HCT116 (cell line): ENCODE data around the gene TMEM198.

Experiments
- EZH2 ChIP-seq: fragments of 200-600 bp; sonication (generic); IDR thresholded peaks from 2 replicates; pipeline ENCODE4 v1.6.1; 2017; ENCODE audit warnings: antibody characterized with exemption, mixed run types
- EZH2phosphoT487 ChIP-seq: fragments of 200-600 bp; IDR thresholded peaks from 2 replicates; pipeline ENCODE4 v1.6.1; 2018; ENCODE audit warnings: antibody characterized with exemption, borderline replicate concordance
- FOSL1 ChIP-seq: IDR thresholded peaks from 2 replicates; pipeline ENCODE4 v1.6.1; 2012; ENCODE audit warnings: low read depth
- POLR2A ChIP-seq: IDR thresholded peaks from 2 replicates; pipeline ENCODE4 v1.7.0; 2011; ENCODE audit warnings: borderline replicate concordance; ENCODE audit not compliant: insufficient read depth, insufficient read length; ENCODE audit errors: extremely low read depth
- POLR2AphosphoS5 ChIP-seq: IDR thresholded peaks from 2 replicates; pipeline ENCODE4 v1.6.1; 2011; ENCODE audit warnings: mild to moderate bottlenecking, low read depth, low read length, moderate library complexity
- RAD21 ChIP-seq: IDR thresholded peaks from 2 replicates; pipeline ENCODE4 v1.6.1; 2012; ENCODE audit warnings: low read depth, mild to moderate bottlenecking
- YY1 ChIP-seq: IDR thresholded peaks from 2 replicates; pipeline ENCODE4 v1.6.1; 2011; ENCODE audit warnings: low read length, low read depth, moderate library complexity, mild to moderate bottlenecking; ENCODE audit not compliant: insufficient replicate concordance; ENCODE audit errors: extremely low read depth
- ZFX ChIP-seq: fragments of 450-650 bp; IDR thresholded peaks from 2 replicates; pipeline ENCODE4 v1.6.1; 2017
- ZNF274 ChIP-seq: fragments of 200-500 bp; sonication (Bioruptor generic); IDR thresholded peaks from 2 replicates; pipeline ENCODE4 v1.6.1; 2014; ENCODE audit warnings: mild to moderate bottlenecking, low read depth, low read length, inconsistent platforms
- TF ChIP-seq, protein P1 (sequence below), 3 experiments: fragments of 200-600 bp in 1 of 3; sonication (generic) in 1 of 3; IDR thresholded peaks in 2 of 3; conservative IDR thresholded peaks in 1 of 3; 2 replicates each; pipeline ENCODE4 v1.5.1; 2012 to 2017; ENCODE audit warnings: low read depth in 2 of 3, low read length in 2 of 3, antibody characterized with exemption in 1 of 3, borderline replicate concordance in 1 of 3, control low read depth in 1 of 3, mild to moderate bottlenecking in 1 of 3, mixed read lengths in 1 of 3, mixed run types in 1 of 3, moderate library complexity in 1 of 3; ENCODE audit not compliant: insufficient read depth in 1 of 3
- TF ChIP-seq, protein P2 (sequence below): IDR thresholded peaks from 2 replicates; pipeline ENCODE4 v1.6.1; 2012; ENCODE audit warnings: low read depth

DNA sequence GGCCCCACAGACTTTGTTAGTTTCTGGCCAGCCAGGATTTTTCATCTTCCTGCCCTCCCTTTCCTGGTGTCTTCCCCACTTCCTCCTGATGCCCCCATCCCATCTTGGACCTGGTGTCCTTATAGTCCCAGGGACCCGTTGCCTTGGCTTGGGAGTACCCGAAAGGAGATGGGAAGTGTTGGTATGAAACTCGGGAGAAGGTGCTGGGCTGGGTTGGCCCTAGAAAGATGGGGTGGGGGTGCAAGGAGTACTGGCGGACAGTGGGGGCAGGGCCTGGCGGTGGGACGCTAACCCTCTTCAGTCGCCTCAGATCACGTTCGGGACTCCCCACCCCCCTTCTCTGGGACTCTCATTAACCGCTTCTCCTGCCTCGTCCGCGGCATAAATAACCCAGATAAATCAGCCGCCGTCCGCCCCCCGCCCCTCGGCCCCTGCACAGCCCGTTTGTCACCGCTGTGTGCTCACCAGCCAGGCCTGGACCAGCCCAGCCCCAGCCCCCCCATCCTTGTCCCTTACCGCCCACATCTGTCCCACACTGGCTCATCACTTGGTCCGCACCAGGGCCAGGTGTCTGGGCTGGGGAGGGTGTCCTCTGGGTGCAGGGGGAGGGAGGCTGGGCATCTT lies 33.2 kb upstream of the TMEM198 start:
- TF ChIP-seq POLR2A (no peak), ZFX (no peak), EZH2phosphoT487 (no peak), ZNF274 (no peak), YY1 (no peak), POLR2AphosphoS5 (no peak), FOSL1 (no peak), RAD21 (no peak), EZH2 (no peak)
- TF ChIP-seq, protein P1, sequence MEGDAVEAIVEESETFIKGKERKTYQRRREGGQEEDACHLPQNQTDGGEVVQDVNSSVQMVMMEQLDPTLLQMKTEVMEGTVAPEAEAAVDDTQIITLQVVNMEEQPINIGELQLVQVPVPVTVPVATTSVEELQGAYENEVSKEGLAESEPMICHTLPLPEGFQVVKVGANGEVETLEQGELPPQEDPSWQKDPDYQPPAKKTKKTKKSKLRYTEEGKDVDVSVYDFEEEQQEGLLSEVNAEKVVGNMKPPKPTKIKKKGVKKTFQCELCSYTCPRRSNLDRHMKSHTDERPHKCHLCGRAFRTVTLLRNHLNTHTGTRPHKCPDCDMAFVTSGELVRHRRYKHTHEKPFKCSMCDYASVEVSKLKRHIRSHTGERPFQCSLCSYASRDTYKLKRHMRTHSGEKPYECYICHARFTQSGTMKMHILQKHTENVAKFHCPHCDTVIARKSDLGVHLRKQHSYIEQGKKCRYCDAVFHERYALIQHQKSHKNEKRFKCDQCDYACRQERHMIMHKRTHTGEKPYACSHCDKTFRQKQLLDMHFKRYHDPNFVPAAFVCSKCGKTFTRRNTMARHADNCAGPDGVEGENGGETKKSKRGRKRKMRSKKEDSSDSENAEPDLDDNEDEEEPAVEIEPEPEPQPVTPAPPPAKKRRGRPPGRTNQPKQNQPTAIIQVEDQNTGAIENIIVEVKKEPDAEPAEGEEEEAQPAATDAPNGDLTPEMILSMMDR (IDR thresholded peaks at IDR 0.05 in 2 of 3, conservative IDR thresholded peaks at IDR 0.05 in 1 of 3; ENCODE audit: borderline replicate concordance in 1 of 3, insufficient read depth in 1 of 3, low read depth in 2 of 3, low read length in 2 of 3): no peak
- TF ChIP-seq, protein P2, sequence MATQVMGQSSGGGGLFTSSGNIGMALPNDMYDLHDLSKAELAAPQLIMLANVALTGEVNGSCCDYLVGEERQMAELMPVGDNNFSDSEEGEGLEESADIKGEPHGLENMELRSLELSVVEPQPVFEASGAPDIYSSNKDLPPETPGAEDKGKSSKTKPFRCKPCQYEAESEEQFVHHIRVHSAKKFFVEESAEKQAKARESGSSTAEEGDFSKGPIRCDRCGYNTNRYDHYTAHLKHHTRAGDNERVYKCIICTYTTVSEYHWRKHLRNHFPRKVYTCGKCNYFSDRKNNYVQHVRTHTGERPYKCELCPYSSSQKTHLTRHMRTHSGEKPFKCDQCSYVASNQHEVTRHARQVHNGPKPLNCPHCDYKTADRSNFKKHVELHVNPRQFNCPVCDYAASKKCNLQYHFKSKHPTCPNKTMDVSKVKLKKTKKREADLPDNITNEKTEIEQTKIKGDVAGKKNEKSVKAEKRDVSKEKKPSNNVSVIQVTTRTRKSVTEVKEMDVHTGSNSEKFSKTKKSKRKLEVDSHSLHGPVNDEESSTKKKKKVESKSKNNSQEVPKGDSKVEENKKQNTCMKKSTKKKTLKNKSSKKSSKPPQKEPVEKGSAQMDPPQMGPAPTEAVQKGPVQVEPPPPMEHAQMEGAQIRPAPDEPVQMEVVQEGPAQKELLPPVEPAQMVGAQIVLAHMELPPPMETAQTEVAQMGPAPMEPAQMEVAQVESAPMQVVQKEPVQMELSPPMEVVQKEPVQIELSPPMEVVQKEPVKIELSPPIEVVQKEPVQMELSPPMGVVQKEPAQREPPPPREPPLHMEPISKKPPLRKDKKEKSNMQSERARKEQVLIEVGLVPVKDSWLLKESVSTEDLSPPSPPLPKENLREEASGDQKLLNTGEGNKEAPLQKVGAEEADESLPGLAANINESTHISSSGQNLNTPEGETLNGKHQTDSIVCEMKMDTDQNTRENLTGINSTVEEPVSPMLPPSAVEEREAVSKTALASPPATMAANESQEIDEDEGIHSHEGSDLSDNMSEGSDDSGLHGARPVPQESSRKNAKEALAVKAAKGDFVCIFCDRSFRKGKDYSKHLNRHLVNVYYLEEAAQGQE: no peak
